HG03558 (cell line): ENCODE results near the gene MARCHF3.
"Not testable (repeated sequence)": the region's sequence is repeated elsewhere in the genome, so short reads cannot be mapped to it uniquely, and the experiment has no call there.

Experiments
- ATAC-seq: cut with Tn5 transposase; IDR thresholded peaks from one replicate; pipeline ENCODE4 v1.9.1; 2021; ENCODE audit warnings: moderate number of reproducible peaks; ENCODE audit not compliant: unreplicated experiment; ENCODE audit errors: extremely low read depth

Gene MARCHF3, protein sequence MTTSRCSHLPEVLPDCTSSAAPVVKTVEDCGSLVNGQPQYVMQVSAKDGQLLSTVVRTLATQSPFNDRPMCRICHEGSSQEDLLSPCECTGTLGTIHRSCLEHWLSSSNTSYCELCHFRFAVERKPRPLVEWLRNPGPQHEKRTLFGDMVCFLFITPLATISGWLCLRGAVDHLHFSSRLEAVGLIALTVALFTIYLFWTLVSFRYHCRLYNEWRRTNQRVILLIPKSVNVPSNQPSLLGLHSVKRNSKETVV

DNA sequence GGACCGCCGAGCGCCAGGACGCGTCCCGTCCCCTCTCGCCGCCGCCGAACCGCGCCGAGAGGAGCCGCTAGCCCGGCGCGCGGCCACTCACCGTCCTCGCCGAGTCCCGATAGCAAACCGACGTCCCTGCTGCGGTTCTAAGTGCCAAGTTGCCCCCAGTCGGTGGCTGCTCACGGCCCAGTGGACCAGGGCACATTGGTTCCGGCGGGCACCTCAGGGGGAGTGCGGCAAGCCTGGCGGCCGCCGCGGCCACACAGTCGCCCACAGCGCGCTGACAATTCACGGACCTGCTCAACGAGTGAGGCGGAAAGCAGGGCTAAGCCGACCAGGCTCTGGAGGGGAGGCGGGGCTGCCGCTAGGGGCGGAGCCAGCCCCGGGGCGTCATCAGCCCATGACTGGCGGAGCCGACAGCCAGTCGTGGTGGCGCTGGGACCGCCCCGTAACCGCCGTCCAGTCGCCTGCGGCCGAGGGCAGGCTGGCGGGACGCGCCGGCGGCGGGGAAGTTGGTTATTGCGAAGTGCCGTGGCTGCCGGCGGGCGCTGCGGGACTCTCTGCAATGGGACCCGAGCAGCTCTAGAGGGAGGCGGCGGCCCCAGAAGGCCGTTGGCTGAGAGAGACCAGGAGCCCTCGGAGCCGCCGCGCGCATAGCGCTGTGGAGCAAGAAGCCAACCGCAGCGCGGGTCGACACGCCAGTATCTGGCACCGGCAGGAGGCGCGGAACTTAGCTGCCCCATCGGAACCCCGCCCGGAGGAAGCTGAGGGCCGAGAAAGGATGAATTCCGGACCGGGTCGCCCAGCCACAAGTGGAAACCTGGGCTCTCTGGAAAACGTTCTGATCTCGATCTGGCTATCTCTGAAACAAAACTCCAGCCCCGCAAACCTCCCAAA, at the start of gene MARCHF3:
TSS of gene MARCHF3 (minus strand) at position 300 of the 888 bp plus-strand sequence. CDS start 112,387 bp downstream, outside the sequence.
- ATAC-seq, result peak; percentile 93

DNA sequence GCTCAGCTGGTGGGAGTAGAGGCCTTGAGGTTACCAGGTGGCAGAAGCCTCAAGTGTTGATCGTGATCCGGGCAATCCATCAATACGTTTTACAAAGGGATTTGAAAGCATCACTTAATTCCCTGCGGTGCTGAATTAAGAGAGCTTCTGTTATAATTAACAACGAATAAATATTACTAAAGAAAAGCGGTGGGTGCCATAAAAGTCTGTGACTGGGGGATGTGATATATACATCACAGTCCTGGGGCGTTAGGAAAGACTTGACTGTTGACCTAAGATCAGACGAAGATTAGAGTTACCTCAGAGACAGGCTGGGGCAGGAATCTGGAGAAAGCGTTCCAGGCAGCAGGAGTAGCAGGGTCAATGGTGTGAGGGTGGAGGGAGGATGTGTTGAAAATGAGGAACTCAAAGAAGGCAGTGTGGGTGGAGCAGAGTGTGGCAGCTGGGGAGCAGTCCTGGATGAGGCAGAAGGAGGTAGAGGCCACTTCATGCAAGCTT, 49.7 kb upstream of the MARCHF3 start:
- no peak for ATAC-seq

DNA sequence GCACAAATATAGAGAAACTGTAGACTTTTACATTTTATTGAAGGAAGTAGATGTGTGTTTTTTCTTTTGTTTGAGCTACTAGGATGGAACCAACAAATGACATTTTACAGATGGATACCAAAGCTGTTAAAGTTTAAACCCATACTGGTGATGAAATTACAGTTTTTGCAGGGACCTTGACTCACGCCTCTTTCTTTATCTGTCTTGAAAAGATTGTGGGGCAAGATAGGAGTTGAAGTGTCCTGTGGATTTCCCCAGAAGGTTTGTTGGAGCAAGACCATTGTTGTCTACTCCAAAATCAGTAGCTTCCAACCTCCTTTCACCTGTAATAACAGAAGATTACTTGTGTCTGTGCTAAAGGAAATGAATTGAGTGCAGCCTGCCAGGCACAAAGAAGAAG, 47.0 kb upstream of the MARCHF3 start:
- ATAC-seq, result no peak

DNA sequence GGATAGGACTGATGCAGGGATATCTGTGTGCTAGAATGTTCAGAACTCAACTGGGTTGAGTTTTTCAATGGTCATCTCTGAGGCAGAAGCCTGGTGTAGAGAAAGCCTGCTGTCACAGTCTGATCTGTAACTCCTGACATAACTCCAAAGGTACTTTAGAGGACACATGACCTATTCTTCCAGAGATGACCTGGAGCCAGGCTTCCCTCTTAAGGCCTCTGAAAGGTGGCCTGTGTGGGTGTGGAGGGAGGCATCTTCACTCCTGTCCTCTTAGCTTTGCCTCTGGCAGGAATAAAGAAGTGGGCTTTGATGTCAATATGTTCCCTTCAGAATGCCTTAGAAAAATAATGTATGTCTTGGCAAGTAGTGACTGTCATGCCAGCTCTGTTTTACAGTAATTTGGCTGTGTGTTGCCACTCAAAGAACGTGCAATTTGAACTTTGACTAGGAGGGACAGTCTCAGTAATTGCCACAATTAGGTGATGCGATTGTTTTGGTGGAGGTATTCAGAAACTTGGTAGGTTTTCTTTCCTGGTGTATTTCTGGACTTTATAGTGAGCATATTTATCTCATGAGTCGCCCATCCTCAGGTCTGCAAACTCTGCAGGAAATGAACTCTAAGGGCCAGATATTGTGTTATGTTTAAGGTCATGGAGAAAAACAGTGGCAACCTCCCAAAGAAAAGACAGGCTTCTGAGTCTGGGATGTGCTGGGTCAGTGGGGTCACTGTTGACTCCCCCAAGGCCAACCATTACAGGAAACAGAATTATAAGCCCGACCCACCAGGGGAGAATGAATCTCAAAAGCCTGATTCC, 46.2 kb upstream of the MARCHF3 start:
- ATAC-seq, result no peak

DNA sequence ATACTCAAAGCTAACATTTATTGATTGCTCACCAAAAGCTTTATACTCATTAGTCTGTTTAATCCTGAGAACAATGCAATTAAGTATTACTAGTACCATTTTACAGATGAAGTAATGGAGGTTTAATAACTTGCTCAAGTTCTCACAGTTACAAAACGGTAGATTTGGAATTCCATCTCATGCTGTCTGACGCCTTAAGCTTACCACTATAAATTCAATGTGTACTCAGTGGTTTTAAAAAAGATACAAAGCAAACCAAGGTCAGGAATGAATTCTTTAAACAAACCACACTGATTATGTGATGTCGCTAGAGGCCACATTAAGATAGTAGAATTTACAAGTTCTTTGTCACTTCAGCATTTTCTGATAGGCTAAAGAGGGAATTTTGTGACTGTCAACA, 44.1 kb upstream of the MARCHF3 start:
- ATAC-seq, result no peak

DNA sequence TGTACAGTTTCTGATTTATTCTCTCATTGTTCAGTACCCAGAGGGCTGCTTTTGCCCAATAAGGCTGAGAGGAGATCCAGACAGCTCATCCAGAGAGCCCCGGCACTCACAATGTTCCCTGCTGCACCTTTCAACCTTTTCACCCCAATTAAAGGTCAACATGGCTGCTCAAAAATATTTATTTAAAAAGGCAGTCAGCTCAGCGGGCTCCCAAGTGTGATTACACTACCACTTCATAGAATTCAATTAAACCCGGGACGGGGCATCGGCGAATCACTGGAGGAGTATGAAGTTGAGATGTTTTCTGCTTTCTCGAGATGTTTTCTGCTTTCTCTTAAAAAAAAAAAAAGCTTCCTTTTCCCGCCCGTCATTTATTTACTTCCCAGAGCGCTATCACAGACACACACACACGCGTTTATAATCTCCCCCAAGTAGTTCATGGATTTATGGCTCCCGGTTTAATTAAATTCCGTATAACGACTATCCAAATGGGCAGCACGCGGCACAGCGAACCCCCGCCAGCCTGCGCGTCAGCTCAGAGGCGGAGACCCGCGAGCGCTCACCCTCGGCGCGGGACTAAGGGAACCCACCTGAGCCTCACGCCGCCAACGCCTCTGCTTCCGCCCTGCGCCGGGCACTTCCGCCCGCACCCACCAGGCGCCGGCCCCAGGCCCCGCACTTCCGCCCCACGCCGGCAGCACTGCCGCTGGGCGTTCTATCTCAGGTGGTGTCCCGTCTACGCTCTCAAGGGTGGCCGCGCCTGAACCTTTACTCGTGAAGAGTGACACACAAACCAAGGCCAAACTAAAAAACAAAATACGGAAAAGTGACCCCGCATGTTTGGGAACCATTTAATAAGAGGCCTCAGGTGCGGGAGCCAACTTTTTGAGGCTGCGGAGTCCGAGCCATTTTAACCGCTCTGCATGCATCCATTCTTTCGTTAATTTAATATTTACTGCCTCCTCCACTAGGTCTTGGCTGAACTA, 42.8 kb upstream of the MARCHF3 start, which contains the start of gene C5orf63:
TSS of gene C5orf63 (minus strand) at position 642 of the 986 bp plus-strand sequence. CDS start 14,507 bp downstream, outside the sequence.
- ATAC-seq, result peak; percentile 92

DNA sequence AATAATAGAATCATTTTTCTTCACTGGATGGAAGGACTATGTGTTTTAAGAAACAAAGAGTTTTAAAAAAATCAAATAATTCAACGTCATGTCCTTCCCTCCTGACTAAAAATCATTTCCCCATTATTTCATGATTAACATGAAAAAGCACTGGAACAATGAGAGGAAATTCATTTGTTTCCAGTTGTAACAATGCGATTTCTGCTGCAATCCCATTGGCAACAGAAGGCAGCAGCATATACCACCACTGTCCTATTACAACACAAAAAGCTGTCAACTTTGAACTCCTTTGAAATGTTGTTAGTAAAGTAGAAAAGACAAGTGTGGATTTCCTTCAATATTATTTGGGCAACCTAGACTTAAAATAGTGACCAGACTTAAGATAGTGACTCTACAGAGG, 39.9 kb upstream of the MARCHF3 start:
- no peak for ATAC-seq

DNA sequence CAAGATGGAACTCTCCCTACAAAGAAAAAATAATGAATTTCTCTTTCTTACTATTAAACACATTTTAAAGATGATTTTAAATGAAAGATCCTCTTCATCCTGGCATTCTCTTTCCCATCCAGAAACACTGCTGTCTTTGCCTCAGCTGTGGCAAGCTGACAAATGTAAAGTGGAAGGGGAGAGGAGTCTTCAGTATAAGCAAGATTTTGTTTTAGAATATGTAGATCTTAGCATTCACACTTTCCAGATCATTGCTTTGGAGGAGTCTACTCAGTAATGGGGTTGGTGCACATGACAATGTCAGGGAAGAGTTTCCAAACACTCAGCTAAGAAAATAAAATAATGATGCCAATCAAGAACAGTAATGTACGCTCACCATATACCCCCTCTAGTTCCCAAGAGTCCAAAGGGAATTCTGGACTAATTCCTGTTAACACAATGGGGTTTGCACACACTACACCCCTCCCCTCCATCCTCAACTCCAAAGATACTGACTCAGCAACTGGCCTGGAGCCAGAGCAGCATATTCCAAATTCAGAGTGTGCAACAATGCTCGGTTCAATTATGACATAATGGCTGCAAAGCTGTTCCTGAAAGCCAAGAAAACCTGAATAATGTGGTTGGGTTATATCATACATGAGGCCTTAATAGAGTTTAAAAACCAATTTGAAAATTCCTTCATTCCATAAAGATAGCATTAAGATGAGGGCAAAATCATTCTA, 38.3 kb upstream of the MARCHF3 start:
- ATAC-seq, result no peak

DNA sequence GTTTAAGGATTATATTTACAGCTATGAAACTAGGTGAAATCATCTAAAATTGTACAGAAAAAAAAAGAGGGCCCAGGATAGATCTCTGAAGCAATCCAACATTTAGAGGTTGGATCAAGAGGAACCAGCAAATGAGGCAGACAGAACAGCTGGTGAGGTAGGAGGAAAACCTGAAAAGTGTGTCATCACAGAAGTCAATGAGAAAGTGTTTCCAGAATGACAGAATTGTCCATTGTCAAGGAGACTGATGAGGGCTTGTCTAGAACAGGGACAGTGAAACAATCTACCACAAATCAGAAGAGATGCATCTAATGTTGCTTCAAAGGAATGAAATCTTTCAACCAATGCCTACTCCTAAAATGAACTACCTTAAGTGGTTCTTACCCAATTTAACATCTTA, 36.4 kb upstream of the MARCHF3 start:
- no peak for ATAC-seq

DNA sequence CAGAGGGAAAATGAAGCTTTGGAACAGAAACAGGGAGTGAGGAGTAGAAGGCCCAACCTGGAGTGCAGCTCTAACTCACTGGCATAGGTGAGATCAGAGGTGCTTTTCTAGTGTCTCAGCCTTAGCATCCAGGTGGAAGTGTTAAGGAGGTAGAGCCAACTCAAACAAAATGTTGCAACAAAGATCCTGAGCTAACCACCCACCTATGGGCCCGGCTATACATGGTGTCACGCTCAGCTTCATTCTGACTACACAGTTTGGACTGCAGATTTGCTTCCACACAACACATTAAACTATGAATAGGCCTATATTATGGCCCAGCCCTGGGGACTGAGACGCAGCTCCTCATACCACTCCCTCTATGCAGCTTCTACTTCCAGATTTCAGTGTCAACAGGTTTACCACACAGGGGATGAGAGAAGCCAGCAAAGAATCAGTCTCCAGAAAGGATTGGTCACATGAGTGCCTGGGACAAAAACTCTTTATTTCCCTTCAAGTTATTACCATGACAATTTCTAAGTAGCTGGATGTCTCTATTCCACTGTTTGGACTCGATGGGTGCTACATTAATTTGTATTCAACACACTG, 34.0 kb upstream of the MARCHF3 start:
- ATAC-seq, result no peak

DNA sequence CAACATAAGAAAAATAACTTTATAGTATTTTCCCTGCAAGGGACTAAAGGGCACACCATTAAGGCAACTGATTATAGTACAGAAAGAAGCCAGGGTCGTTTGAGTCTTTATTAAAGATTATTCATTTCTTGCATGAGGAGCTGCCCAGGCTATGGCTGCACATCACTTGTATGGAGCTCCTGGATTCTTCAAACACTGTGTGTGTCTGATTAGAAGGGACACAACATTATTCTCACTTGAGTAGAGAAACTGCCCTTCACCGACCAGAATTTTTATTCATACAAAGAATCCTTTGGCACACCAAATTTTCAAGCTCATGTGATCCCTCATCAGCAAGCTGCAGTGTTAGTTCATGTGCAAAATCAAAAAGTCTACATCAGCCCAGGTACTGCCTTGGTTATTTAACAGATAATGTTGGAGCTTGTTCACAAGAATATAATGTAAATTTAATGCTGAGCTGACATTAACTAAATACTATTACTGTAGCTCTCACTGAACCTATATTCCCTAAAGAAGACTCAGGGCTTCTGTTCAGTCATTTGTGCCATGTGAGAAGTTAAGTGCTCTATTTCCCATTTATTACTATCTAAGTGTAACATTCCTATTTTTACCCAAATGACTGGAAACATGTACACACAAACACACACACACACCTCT, 33.0 kb upstream of the MARCHF3 start:
- no peak for ATAC-seq

DNA sequence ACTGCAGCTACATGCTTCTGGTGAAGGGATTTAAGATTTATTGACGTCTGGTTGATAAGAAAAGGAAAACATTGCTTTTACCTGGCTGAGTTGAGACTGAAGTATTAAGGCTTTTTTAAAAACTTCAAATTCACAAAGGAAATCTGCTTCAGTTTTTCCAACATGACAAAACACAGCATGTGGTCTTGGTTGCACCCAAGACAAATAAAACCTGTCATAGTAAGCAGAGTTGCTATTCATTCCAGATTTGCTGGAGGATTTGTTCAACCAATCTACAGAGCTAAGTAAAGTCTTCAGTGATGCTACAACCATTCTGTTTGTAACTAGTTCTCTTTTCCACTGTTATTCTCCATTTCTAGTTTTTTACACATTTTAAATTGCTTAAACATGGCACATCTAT, 31.6 kb upstream of the MARCHF3 start:
- no peak for ATAC-seq

DNA sequence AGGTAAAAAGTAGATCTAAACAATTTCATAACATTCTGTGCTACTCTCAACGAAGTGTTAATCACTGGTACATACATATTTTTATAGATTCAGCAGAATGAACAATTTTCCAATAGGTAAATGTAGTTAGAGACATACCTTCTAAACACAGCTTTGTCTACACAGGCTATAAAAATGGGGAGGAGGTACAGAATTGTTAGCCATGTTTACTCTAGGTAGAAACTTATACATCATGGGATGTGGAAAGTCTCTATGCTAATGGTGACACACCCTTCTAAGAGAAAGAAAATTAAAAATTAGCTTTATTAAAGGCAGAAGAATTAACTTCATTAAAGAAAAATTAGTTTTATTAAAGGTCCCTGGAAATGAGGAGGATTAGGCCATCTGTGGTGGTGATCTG, 31.2 kb upstream of the MARCHF3 start:
- no peak for ATAC-seq

DNA sequence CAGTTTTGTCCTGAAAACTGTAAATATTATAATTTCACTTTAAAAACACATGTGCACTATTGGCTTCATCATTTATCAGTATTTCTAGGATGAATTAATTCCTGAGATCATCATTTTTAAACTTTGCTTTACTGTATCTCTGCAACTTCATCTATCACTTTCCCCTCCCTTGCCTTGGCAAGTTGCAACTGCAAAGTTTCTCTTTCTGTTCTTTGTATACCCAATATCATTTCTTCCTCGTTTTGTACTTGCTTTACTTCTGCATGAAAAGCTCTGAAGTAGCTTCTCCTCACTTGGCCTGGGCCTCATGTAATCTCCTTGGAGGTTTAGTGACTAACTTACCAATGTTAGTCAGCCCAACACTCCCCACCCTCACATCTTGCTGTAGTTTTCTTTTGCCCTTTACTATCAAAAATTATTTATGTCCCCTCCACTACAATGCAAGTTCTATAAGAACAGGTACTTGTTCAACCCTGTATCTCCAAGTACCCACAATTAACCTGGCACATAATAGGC, 30.2 kb upstream of the MARCHF3 start:
- ATAC-seq, result no peak

DNA sequence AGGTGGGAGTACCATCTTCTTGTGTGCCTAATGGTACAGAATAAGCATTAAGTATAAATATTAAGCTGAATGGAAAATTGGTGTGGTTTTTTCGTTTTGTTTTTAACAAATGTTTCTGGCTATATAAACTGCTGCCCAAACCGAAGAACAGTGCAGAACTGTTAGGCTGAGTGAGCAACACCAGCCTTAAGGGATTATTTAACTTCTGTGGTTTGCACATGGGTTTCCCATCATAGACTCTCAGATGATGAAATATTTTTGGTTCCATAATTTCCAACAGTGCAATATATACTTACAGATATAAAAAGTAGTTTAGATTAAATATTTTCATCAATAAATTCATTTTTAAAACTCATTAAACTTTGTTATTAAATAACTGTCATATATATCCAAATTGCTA, 26.5 kb upstream of the MARCHF3 start:
- ATAC-seq, result no peak

DNA sequence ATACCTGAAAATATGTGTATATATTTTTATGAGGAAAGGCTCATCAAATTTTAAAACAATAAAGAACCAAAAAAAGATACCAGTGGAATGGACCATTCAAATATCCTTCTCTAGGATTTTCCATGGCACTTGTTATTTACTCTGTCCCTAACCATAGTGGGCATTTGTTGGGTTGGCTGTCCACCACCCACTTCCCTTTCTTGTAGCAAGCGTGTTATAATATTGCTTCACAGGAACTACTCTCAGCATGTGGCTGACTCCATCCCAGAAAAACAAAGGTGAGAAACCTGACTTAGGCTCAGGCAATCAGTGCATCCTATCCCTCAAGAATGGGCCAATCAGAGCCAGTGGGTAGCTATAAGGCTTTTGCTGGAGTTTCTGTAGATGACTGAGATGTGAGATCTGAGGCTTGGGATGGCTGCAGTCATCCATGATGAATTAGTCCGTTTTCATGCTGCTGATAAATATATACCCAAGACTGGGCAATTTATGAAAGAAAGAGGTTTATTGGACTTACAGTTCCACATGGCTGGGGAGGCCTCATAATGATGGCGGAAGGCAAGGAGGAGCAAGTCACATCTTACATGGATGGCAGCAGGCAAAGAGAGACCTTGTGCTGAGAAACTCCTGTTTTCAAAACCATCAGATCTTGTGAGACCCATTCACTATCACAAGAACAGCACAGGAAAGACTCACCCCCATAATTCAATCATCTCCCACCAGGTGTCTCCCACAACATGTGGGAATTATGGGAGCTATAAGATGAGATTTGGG, 25.7 kb upstream of the MARCHF3 start:
- no peak for ATAC-seq

DNA sequence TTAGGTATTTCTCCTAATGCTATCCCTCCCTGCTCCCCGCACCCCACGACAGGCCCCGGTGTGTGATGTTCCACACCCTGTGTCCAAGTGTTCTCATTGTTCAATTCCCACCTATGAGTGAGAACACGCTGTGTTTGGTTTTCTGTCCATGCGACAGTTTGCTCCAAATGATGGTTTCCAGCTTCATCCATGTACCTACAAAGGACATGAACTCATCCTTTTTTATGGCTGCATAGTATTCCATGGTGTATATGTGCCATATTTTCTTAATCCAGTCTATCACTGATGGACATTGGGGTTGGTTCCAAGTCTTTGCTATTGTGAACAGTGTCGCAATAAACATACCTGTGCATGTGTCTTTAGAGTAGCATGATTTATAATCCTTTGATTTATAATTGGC, 23.2 kb upstream of the MARCHF3 start:
- not testable (repeated sequence) for ATAC-seq
